T-helper 22 cell (primary cell): Measurements from ENCODE around the gene AWAT2.

ENCODE experiments used
- DNase-seq: peaks from one replicate; pipeline ENCODE4 v3.0.0-alpha.2; 2020; ENCODE audit warnings: low read depth

AWAT2 gene

GRCh38 chrX:69996113-69996468 is 53.6 kb downstream of the AWAT2 start:
- no peak for DNase-seq

GRCh38 chrX:69995362-69996112 is 54.2 kb downstream of the AWAT2 start:
- no peak for DNase-seq

GRCh38 chrX:69993494-69993893 is 56.2 kb downstream of the AWAT2 start:
- DNase-seq: no peak

GRCh38 chrX:69991685-69992084 is 58.1 kb downstream of the AWAT2 start:
- no peak for DNase-seq
